GM18505 (cell line): ENCODE measurements around the gene SLC23A2.

Experiments
- ATAC-seq: cut with Tn5 transposase; IDR thresholded peaks from one replicate; pipeline ENCODE4 v1.9.1; 2021; ENCODE audit not compliant: unreplicated experiment
- POLR2A ChIP-seq: IDR thresholded peaks from 4 replicates; pipeline ENCODE4 v1.6.1; 2011; ENCODE audit warnings: borderline replicate concordance; ENCODE audit not compliant: insufficient read depth, insufficient read length; ENCODE audit errors: extremely low read depth

SLC23A2 gene

GRCh38 chr20:4833074-4833728, 168.1 kb downstream of the SLC23A2 start:
- TF ChIP-seq POLR2A: no peak
- ATAC-seq: no peak

- no peak for ATAC-seq
- TF ChIP-seq POLR2A: no peak
Measured at GRCh38 chr20:4832469-4832868, 168.8 kb downstream of the SLC23A2 start.

- no peak for TF ChIP-seq POLR2A
- ATAC-seq: no peak
Measured at GRCh38 chr20:4830696-4831095, 170.6 kb downstream of the SLC23A2 start.

- ATAC-seq: no peak
- TF ChIP-seq POLR2A: no peak
Measured at GRCh38 chr20:4830259-4830658, 171.1 kb downstream of the SLC23A2 start.

GRCh38 chr20:4829514-4830215, 171.6 kb downstream of the SLC23A2 start:
- no peak for TF ChIP-seq POLR2A
- no peak for ATAC-seq

GRCh38 chr20:4828830-4829513, 172.3 kb downstream of the SLC23A2 start:
- ATAC-seq: no peak
- TF ChIP-seq POLR2A: no peak

- no peak for TF ChIP-seq POLR2A
- no peak for ATAC-seq
Measured at GRCh38 chr20:4821590-4821989, 179.7 kb downstream of the SLC23A2 start.

GRCh38 chr20:4820806-4821518, 180.3 kb downstream of the SLC23A2 start:
- no peak for ATAC-seq
- TF ChIP-seq POLR2A: no peak

- no peak for TF ChIP-seq POLR2A
- no peak for ATAC-seq
Measured at GRCh38 chr20:4819901-4820300, 181.4 kb downstream of the SLC23A2 start.

- ATAC-seq: no peak
- no peak for TF ChIP-seq POLR2A
Measured at GRCh38 chr20:4817230-4817671, 184.1 kb downstream of the SLC23A2 start.

- ATAC-seq: no peak
- no peak for TF ChIP-seq POLR2A
Measured at GRCh38 chr20:4815628-4816027, 185.7 kb downstream of the SLC23A2 start.

- peak; percentile 60 for TF ChIP-seq POLR2A
- peak; percentile 46 for ATAC-seq
Measured at GRCh38 chr20:4814696-4815252, 186.5 kb downstream of the SLC23A2 start.
